Activated T-helper 17 cell treated with anti-CD3 and anti-CD28 coated beads, Interleukin-2, amount 50 U/mL, for 72 hours (primary cell): ENCODE measurements around the gene TMEM101. TPM values are rescaled to one million over a fixed set of nuclear protein-coding genes. Genes with fewer than 3 reads are reported as not detected.
A peak's percentile ranks its signal among the peaks of the same experiment; 100 is the strongest.

Experiments used
- ATAC-seq: fragments of 150-1000 bp; cut with Tn5 transposase; replicated peaks from 2 replicates; pipeline ENCODE4 v1.10.0; 2021; ENCODE audit warnings: mild to moderate bottlenecking, moderate library complexity
- H3K27ac Mint-ChIP-seq: one replicate; pipeline ENCODE4 v1.8.0; 2022; ENCODE audit warnings: mixed read lengths
- H3K27me3 Mint-ChIP-seq: one replicate; pipeline ENCODE4 v1.8.0; 2022; ENCODE audit warnings: mixed read lengths
- H3K36me3 Mint-ChIP-seq: one replicate; pipeline ENCODE4 v1.8.0; 2022; ENCODE audit warnings: low read depth, mild to moderate bottlenecking, mixed read lengths
- H3K4me1 Mint-ChIP-seq: one replicate; pipeline ENCODE4 v1.8.0; 2022; ENCODE audit warnings: mixed read lengths
- H3K4me3 Mint-ChIP-seq: one replicate; pipeline ENCODE4 v1.8.0; 2022; ENCODE audit warnings: mild to moderate bottlenecking, mixed read lengths
- H3K9me3 Mint-ChIP-seq: one replicate; pipeline ENCODE4 v1.8.0; 2022; ENCODE audit warnings: mixed read lengths
- total RNA-seq, 2 donors: library from RNA; stranded (reverse); gene quantifications; one replicate each; pipeline ENCODE4 v1.2.3, GENCODE V29; 2022

The TMEM101 gene
- total RNA-seq, 2 donors from 2014 or later, result 33.0 to 35.1 TPM

GRCh38 chr17:44010966-44011647 lies 3.7 kb downstream of the TMEM101 start:
- Mint-ChIP-seq H3K4me1 (peaks cover 9% of the 10 kb centered on the region), H3K4me3 (no peak overlapping the region), H3K27me3 (peaks cover 1% of the 10 kb centered on the region), H3K9me3 (no peaks in the 10 kb centered on the region), H3K27ac (no peak overlapping the region), H3K36me3 (peaks cover 54% of the 10 kb centered on the region)
- ATAC-seq, result no peak

- H3K27ac Mint-ChIP-seq, result peak overlapping the region; percentile 90
- peaks cover 52% of the 10 kb centered on the region for H3K36me3 Mint-ChIP-seq
- H3K4me3 Mint-ChIP-seq, result peak overlapping the region; percentile 97
- H3K4me1 Mint-ChIP-seq, result peaks cover 9% of the 10 kb centered on the region
- H3K27me3 Mint-ChIP-seq, result peaks cover 3% of the 10 kb centered on the region
- H3K9me3 Mint-ChIP-seq, result no peaks in the 10 kb centered on the region
- no peak for ATAC-seq
Measured at GRCh38 chr17:44008205-44008909, 6.4 kb downstream of the TMEM101 start.

- Mint-ChIP-seq H3K36me3 (peaks cover 52% of the 10 kb centered on the region), H3K27me3 (peaks cover 3% of the 10 kb centered on the region), H3K4me1 (peaks cover 9% of the 10 kb centered on the region), H3K9me3 (no peaks in the 10 kb centered on the region), H3K4me3 (peak overlapping the region; percentile 97), H3K27ac (peak overlapping the region; percentile 90)
- no peak for ATAC-seq
Measured at GRCh38 chr17:44007346-44008204, 7.2 kb downstream of the TMEM101 start.

- H3K4me1 Mint-ChIP-seq, result peaks cover 9% of the 10 kb centered on the region
- peak overlapping the region; percentile 93 for H3K27ac Mint-ChIP-seq
- peak overlapping the region; percentile 97 for H3K4me3 Mint-ChIP-seq
- ATAC-seq, result peak; percentile 85
- peaks cover 52% of the 10 kb centered on the region for H3K36me3 Mint-ChIP-seq
- peaks cover 3% of the 10 kb centered on the region for H3K27me3 Mint-ChIP-seq
- H3K9me3 Mint-ChIP-seq, result no peaks in the 10 kb centered on the region
Measured at GRCh38 chr17:44006598-44007345, 8.0 kb downstream of the TMEM101 start.

GRCh38 chr17:44006272-44006597 lies 8.5 kb downstream of the TMEM101 start:
- H3K4me1 Mint-ChIP-seq, result peaks cover 9% of the 10 kb centered on the region
- H3K27ac Mint-ChIP-seq, result peak overlapping the region; percentile 93
- no peaks in the 10 kb centered on the region for H3K9me3 Mint-ChIP-seq
- peak; percentile 12 for ATAC-seq
- H3K36me3 Mint-ChIP-seq, result peaks cover 47% of the 10 kb centered on the region
- H3K4me3 Mint-ChIP-seq, result peak overlapping the region; percentile 97
- peaks cover 3% of the 10 kb centered on the region for H3K27me3 Mint-ChIP-seq

GRCh38 chr17:44005527-44006271 lies 9.1 kb downstream of the TMEM101 start:
- peaks cover 9% of the 10 kb centered on the region for H3K4me1 Mint-ChIP-seq
- peaks cover 43% of the 10 kb centered on the region for H3K36me3 Mint-ChIP-seq
- no peaks in the 10 kb centered on the region for H3K9me3 Mint-ChIP-seq
- peak overlapping the region; percentile 97 for H3K4me3 Mint-ChIP-seq
- H3K27me3 Mint-ChIP-seq, result peaks cover 3% of the 10 kb centered on the region
- peak overlapping the region; percentile 93 for H3K27ac Mint-ChIP-seq
- peak; percentile 37 for ATAC-seq

- Mint-ChIP-seq H3K4me3 (peak overlapping the region; percentile 97), H3K27ac (no peak overlapping the region), H3K36me3 (peaks cover 35% of the 10 kb centered on the region), H3K4me1 (peaks cover 9% of the 10 kb centered on the region), H3K9me3 (no peaks in the 10 kb centered on the region), H3K27me3 (peaks cover 3% of the 10 kb centered on the region)
- ATAC-seq, result no peak
Measured at GRCh38 chr17:44004761-44005526, 9.8 kb downstream of the TMEM101 start.

- no peak for ATAC-seq
- Mint-ChIP-seq H3K9me3 (no peaks in the 10 kb centered on the region), H3K27ac (no peak within 1 kb of the TSS), H3K4me1 (peaks cover 9% of the 10 kb centered on the region), H3K4me3 (peak within 1 kb of the TSS; percentile 97), H3K36me3 (peaks cover 28% of the 10 kb centered on the region), H3K27me3 (peaks cover 3% of the 10 kb centered on the region)
Measured at GRCh38 chr17:44004077-44004760, 10.5 kb downstream of the TMEM101 start, which contains the start of gene NAGS. NAGS (plus strand) TSS chr17:44004622; CDS start chr17:44004664, 42 bp downstream.

- ATAC-seq, result no peak
- Mint-ChIP-seq H3K27me3 (peaks cover 3% of the 10 kb centered on the region), H3K4me1 (no peaks in the 10 kb centered on the region), H3K4me3 (no peak overlapping the region), H3K27ac (no peak overlapping the region), H3K36me3 (peaks cover 12% of the 10 kb centered on the region), H3K9me3 (no peaks in the 10 kb centered on the region)
Measured at GRCh38 chr17:44002141-44002848, 12.5 kb downstream of the TMEM101 start.

GRCh38 chr17:44001461-44001920 lies 13.3 kb downstream of the TMEM101 start:
- no peak for ATAC-seq
- peaks cover 3% of the 10 kb centered on the region for H3K27me3 Mint-ChIP-seq
- H3K9me3 Mint-ChIP-seq, result no peaks in the 10 kb centered on the region
- no peak overlapping the region for H3K4me3 Mint-ChIP-seq
- no peak overlapping the region for H3K27ac Mint-ChIP-seq
- no peaks in the 10 kb centered on the region for H3K4me1 Mint-ChIP-seq
- peaks cover 7% of the 10 kb centered on the region for H3K36me3 Mint-ChIP-seq

GRCh38 chr17:44000871-44001460 lies 13.8 kb downstream of the TMEM101 start:
- Mint-ChIP-seq H3K27me3 (peaks cover under 1% of the 10 kb centered on the region), H3K27ac (no peak overlapping the region), H3K36me3 (peaks cover 2% of the 10 kb centered on the region), H3K4me1 (no peaks in the 10 kb centered on the region), H3K9me3 (no peaks in the 10 kb centered on the region), H3K4me3 (no peak overlapping the region)
- no peak for ATAC-seq
